Measurements from ENCODE around the gene PCSK4. TPM values are rescaled to one million over a fixed set of nuclear protein-coding genes. Genes with fewer than 3 reads are reported as not detected.
"Not testable (repeated sequence)": the region's sequence is repeated elsewhere in the genome, so short reads cannot be mapped to it uniquely, and the experiment has no call there.

PCSK4 gene
- total RNA-seq, 1 experiment from 2014 or later: 0.11 TPM

DNA sequence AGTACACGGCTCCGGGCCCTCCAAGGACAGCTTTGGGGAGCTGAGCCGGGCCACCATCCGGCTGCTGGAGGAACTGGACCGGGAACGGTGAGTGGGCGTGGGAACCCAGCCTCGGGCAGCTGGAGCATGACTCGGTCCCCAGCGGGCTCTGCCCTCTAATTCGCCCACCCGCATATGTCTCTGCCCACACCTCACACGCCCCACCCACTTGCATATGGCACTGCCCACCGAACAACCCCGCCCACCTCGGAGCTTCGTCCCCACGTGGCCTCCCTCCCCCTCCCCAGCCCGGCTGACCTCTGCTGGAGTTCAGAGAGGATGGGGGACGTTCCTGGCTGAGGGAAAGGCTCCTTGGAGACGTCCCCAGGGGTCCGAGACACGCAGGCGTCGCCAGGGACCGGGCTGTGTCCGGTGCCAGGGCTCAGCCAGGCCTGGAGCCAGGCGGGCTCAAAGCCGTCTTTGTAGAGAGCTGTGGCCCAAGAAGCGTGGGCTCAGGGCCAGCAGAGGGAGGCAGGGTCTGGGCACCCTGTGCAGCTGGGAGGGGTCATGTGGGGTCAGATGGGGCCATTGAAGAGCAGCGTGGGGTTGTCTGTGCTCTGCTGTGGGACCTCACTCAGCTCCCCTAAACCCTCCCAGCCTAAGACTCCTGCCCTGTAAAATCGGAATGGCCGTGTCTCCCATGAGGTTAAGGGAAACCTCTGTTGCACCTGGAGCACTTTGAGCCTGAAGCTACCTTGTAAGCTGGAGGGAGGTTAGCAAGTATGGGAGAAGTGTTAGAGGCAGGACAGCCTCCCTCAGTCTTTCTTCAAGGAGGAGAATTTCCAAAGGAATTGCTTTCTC, 36.4 kb downstream of the PCSK4 start:
- DNase-seq (ENCODE audit: low read depth): peak; percentile 85

GRCh38 chr19:1452802-1453524, 37.2 kb downstream of the PCSK4 start:
- no peak for DNase-seq (ENCODE audit: low read depth)

DNA sequence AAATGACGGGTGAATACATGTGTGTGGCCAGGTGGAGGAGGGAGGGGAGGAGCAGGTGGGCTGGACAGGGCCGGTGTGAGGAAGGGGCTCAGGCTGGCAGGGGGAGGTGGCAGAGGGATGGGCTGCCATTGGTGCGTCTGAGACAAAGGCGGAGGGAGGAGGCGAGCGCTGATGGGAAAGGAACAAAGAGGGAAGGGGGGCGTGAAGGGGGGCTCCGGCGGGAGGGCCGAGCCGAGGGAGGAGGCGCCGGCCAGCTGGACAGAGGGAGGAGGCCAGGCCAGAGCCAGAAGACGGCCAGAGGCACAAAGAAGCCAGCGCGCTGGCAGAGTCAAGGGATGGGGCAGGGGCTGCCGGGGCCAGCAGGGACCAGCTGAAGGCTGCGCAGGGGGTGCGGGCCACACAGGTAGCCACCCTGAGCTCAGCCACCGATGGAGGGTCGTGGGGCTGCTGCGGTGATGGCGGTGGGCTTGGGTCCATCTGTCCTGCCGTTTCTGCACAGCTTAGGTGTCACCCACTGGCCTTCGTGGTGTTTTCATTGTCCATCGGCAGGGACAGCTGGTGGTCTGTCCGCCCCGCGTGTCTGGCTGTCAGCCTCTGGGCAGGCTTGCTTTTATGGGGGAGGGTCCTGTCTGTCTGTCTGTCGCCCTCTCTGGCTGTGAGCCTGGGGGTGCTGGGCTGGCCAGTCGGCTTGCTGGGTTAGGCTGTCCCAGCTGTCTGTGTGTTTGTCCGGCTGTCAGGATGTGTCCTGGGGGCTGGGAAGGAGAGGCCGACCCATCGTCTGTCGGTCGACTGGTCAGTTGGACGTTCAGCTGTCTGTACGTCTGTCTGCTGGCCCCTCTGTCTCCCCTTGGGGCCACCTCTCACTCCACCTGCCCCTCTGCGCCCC, 38.0 kb downstream of the PCSK4 start:
- DNase-seq (ENCODE audit: low read depth): no peak

GRCh38 chr19:1450735-1451731, 39.1 kb downstream of the PCSK4 start:
- DNase-seq (ENCODE audit: low read depth): no peak

DNA sequence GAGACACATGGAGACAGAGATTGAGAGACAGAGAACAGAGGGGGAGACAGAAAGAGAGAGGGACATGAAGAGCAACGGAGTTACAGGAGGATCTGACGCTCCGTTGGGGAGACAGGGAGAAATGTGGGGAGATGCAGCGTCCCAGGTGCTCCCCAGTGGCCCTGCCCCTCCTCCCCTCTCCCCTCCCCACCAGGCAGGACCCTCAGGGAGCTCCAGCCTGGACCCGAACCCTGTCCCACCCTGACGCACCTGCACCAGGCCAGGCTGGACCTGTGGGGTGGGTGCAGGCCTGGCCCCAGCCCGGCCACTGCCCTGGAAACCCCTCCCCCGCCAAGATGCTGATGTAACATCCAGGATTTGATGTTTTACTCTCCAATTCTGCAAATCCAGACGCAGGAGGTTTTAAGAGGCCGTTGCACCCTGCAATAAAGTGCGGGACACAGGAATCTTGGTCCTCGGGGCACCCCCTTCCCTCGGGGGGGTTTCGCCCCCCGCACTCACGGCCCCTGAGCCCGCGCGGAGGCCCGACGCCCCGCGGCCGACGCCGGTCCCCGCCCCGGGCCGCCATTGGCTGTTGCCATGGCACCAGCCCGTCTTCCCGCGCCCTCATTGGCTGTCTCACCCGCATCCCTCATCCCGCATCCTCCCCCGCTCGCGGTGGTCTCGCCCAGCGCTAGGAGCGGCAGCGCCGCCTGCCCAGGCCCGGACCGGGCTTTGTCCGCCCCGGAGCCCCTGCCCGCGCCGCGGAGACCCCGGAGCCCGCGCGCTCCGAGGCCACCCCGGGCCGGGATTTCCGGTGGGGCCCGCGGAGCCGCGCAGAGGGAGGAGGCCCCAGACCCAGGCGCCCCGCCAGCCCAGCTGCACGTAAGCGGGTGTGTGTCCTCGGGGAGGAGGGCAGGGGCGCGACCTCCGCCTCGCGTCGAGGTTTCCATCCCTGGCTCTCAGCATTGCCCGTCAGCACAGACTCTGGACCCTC, 40.4 kb downstream of the PCSK4 start, which contains the start of gene APC2:
Gene APC2 (plus strand): TSS at position 655 of the 976 bp plus-strand sequence. CDS start 2,881 bp downstream, outside the sequence.
- DNase-seq (ENCODE audit: low read depth): peak; percentile 79

GRCh38 chr19:1447944-1448343, 42.2 kb downstream of the PCSK4 start:
- no peak for DNase-seq (ENCODE audit: low read depth)

DNA sequence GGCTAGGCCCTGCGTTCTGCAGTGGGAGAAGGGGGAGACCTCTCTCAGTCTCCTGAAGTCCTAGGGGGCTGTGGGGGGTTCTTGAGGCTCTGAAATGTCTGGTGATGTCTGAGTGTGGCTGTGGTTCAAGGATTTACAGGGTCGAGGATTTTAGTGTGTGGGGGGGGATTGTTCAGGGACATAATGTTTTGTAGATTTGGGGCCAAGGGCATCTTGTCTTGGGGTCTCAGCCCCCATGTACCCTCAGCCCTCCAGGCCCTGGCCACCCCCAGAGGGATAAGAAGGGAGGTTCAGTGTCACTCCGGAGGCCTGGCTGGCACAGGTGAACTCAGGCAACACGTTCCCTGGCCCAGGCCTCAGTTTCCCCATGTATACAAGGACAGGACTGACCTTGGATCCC, 42.6 kb downstream of the PCSK4 start:
- no peak for DNase-seq (ENCODE audit: low read depth)

DNA sequence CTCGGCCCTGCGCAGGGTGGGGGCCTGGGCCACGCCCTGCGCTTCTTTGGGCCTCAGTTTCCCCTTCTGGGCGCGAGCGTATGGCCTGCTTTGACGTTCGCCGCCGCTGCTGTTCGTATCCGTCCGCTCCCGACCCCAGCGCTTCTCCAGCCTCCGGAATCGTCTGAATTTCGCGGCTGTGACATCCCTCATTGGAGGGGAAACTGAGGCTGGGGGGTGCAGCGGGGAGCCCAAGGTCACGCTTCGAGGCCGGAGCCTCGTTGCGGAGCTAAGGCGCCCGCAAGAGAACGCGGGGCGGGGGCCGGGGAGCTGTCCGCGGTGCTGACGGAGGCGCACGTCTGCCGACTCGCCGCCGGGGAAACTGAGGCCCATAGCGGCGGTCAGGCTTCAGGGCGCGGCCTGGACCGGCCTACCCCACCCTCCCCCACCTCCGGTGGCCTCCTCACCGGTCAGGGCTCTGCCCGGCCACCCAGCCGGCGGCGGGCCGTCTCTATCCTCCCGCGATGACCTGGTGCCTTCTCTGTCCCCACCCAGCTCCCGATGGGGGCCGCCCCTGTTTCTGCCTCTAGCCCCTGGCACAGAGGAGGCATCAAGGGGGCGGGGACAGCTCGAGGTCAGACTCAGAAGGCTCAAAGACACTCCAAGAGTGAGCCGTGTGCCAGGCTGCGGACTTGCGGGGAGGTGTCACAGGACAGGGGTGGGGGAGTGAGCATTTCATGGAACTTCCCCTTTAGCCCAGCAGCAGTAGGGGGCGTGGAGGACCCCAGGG, 43.3 kb downstream of the PCSK4 start:
- peak; percentile 49 for DNase-seq (ENCODE audit: low read depth)

GRCh38 chr19:1445932-1446712, 44.0 kb downstream of the PCSK4 start:
- DNase-seq (ENCODE audit: low read depth): peak; percentile 81

- DNase-seq (ENCODE audit: low read depth): peak; percentile 84
These were observed 44.8 kb downstream of the PCSK4 start for GRCh38 chr19:1445185-1445931.

DNA sequence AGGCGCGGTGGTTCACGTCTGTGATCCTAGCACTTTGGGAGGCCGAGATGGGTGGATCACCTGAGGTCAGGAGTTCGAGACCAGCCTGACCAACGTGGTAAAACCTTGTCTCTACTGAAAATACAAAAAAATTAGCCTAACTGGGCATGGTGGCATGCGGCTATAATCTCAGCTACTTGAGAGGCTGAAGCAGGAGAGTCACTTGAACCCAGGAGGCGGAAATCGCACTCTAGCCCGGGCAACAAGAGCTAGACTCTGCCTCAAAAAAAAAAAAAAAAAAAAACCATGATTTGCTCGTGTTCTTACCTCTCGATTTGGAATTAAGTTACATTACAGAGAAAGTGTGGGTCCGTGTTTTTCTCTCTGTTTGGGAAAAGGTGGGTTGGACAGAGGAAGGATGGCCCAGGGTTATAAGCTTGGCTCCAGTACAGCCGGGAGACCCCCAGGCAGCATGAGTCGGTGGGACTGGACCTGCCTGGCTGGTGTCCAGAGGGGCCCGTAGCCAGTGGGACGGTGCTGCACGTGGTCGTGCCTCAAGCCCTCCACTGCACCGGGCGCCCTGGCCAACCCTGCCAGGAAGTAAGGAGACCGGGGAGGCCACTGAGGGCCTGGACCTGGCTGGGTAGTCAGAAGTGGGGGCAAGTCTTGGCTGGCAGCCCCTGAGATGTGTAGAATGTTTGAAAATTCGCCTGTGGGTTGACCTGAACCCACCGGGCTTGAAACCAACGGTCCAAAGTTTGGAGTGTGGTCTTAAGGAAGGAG, 48.3 kb downstream of the PCSK4 start:
- no peak for DNase-seq (ENCODE audit: low read depth)

GRCh38 chr19:1441022-1441426, 49.1 kb downstream of the PCSK4 start:
- no peak for DNase-seq (ENCODE audit: low read depth)

DNA sequence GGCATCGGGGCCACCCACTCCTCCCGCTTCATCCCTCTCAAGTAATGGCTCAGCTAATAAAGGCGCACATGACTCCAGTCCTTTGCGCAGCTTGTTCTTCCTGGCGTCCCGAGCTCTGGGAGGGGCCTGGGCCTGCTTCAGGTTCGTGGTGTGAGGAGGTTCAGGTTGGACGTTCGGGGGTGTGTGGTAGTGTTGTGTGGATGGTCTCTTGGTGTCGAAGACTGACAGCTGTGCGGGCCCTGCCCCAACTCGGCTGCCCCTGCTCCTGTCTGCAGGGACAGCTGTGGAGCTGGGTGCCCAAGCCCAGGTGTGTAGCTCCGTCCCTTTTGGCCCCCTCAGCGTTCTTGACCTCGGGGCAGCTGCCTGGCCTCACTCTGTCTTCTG, 49.7 kb downstream of the PCSK4 start:
- DNase-seq (ENCODE audit: low read depth): no peak

DNA sequence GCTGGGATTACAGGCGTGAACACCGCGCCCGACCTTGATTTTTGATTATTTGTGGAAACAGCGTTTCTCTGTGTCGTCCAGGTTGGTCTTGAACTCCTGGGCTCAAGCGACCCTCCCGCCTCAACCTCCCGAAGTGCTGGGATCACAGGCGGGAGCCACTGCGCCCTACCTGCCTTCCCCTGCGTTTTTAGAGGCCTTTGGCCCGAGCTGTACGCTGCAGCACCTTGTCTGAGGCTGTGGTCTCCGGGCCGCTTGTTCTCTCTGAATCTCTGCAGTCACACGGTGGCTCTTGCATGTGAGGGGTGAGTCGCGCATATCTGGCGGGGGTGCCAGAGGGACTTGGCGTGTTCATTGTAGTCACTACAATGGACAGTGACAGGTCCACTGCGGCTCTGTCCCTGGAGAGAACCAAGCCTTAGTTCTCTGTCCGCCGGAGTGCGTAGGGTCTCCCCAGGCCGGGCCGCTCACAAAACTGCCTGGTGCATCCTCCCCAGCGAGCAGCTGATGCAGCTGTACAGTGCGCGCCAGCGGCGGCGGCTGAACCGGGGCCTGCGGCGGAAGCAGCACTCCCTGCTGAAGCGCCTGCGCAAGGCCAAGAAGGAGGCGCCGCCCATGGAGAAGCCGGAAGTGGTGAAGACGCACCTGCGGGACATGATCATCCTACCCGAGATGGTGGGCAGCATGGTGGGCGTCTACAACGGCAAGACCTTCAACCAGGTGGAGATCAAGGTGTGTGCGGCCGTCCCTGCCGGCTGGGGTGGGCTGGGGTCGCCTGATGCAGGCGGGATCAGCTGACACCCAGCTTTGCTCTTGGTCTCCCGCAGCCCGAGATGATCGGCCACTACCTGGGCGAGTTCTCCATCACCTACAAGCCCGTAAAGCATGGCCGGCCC, 50.4 kb downstream of the PCSK4 start:
- not testable (repeated sequence) for DNase-seq (ENCODE audit: low read depth)

- no peak for DNase-seq (ENCODE audit: low read depth)
These were observed 51.2 kb downstream of the PCSK4 start for GRCh38 chr19:1438933-1439354.
